Lower leg skin (tissue), 3 donors: ENCODE data around the gene IFIT3.

Source experiments
- CTCF ChIP-seq, 3 donors: fragments of 450-650 bp; IDR thresholded peaks; one replicate each; pipeline ENCODE4 v1.5.1; 2016; ENCODE audit warnings: antibody characterized with exemption in 3 of 3, mild to moderate bottlenecking in 3 of 3, moderate library complexity in 2 of 3
- POLR2A ChIP-seq, 2 donors: fragments of 450-650 bp; IDR thresholded peaks; one replicate each; pipeline ENCODE4 v1.6.1; 2016 to 2017; ENCODE audit warnings: antibody characterized with exemption in 2 of 2, mild to moderate bottlenecking in 1 of 2, moderate library complexity in 1 of 2

DNA sequence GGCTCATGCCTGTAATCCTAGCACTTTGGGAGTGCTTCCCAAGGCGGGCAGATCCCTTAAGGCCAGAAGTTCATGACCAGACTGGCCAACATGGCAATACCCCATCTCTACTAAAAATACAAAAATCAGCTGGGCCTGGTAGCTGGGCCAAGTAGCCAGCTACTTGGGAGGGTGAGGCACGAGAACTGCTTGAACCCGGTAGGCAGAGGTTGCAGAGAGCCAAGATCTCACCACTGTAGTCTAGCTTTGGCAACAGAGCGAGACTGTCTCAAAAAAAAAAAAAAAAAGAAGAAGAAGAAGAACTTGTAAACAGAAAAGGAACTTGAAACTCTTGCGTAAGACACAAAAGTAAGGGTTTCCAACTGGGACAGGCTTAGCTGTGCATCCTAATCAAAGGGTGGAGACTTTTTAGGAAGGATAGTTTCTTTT is 31.6 kb upstream of the IFIT3 start:
- TF ChIP-seq CTCF (IDR thresholded peaks at IDR 0.05) (no peak), POLR2A (IDR thresholded peaks at IDR 0.05) (no peak)
